DOHH2 (cell line): ENCODE measurements around the gene RAC3.

ENCODE experiments used
- CTCF ChIP-seq: fragments of 200-600 bp; sonication (generic); IDR thresholded peaks from one replicate; pipeline ENCODE4 v1.5.1; 2014; ENCODE audit warnings: antibody characterized with exemption, mild to moderate bottlenecking, low read depth, low read length; ENCODE audit not compliant: poor library complexity, severe bottlenecking
- EZH2phosphoT487 ChIP-seq: fragments of 200-600 bp; sonication (generic); IDR thresholded peaks from 2 replicates; pipeline ENCODE4 v1.6.1; 2017; ENCODE audit warnings: borderline replicate concordance, mild to moderate bottlenecking, antibody characterized with exemption, low read length, moderate library complexity, mixed read lengths

GRCh38 chr17:82080789-82081464 lies 49.4 kb downstream of the RAC3 start:
- no peak for TF ChIP-seq CTCF
- no peak for TF ChIP-seq EZH2phosphoT487
